HG02678 (cell line): Measurements from ENCODE around the gene CALY.

ENCODE experiments used
- ATAC-seq: cut with Tn5 transposase; IDR thresholded peaks from one replicate; pipeline ENCODE4 v1.9.1; 2021; ENCODE audit warnings: mild to moderate bottlenecking, moderate library complexity; ENCODE audit not compliant: unreplicated experiment

The CALY gene

GRCh38 chr10:133366751-133367150 is 30.1 kb upstream of the CALY start:
- no peak for ATAC-seq

GRCh38 chr10:133366130-133366478 is 29.4 kb upstream of the CALY start:
- ATAC-seq = no peak

GRCh38 chr10:133365461-133366129 is 28.9 kb upstream of the CALY start:
- ATAC-seq = no peak

- no peak for ATAC-seq
Observed at GRCh38 chr10:133364645-133365431, 28.1 kb upstream of the CALY start.

- no peak for ATAC-seq
Observed at GRCh38 chr10:133362846-133363245, 26.1 kb upstream of the CALY start.

- ATAC-seq = no peak
Observed at GRCh38 chr10:133361773-133362441, 25.2 kb upstream of the CALY start.

GRCh38 chr10:133361227-133361626 is 24.5 kb upstream of the CALY start:
- ATAC-seq = no peak

GRCh38 chr10:133359972-133360610 is 23.4 kb upstream of the CALY start:
- no peak for ATAC-seq

- ATAC-seq = no peak
Observed at GRCh38 chr10:133359554-133359971, 22.9 kb upstream of the CALY start.

GRCh38 chr10:133358925-133359310 is 22.2 kb upstream of the CALY start:
- ATAC-seq = no peak

- no peak for ATAC-seq
Observed at GRCh38 chr10:133358162-133358924, 21.6 kb upstream of the CALY start.

- ATAC-seq = peak; percentile 65
Observed at GRCh38 chr10:133357285-133358161, 20.8 kb upstream of the CALY start, which contains the start of gene FUOM. Gene FUOM (minus strand): TSS chr10:133358019. CDS start chr10:133358007, 12 bp downstream.

- no peak for ATAC-seq
Observed at GRCh38 chr10:133356549-133357284, 20.0 kb upstream of the CALY start.

GRCh38 chr10:133355991-133356390 is 19.3 kb upstream of the CALY start:
- ATAC-seq = no peak

- no peak for ATAC-seq
Observed at GRCh38 chr10:133355266-133355665, 18.6 kb upstream of the CALY start.

GRCh38 chr10:133354672-133355240 is 18.1 kb upstream of the CALY start:
- ATAC-seq = no peak

GRCh38 chr10:133353988-133354605 is 17.4 kb upstream of the CALY start:
- ATAC-seq = no peak
